Suprapubic skin (tissue), 4 donors: ENCODE data around the gene DSC1. TPM values are rescaled to one million over a fixed set of nuclear protein-coding genes. Genes with fewer than 3 reads are reported as not detected.

ENCODE experiments used
- DNase-seq, 2 donors: peaks; one replicate each; pipeline ENCODE4 v3.0.0-alpha.2; 2019; ENCODE audit warnings: low spot score in 2 of 2
- H3K27ac ChIP-seq: fragments of 200-600 bp; sonication (generic); one replicate; pipeline ENCODE4 v1.5.1; 2019
- H3K27me3 ChIP-seq: fragments of 200-600 bp; sonication (generic); one replicate; pipeline ENCODE4 v1.5.1; 2019
- H3K36me3 ChIP-seq: fragments of 200-600 bp; sonication (generic); one replicate; pipeline ENCODE4 v1.5.1; 2019
- H3K4me1 ChIP-seq: fragments of 200-600 bp; sonication (generic); one replicate; pipeline ENCODE4 v1.5.1; 2019
- H3K4me3 ChIP-seq: fragments of 200-600 bp; sonication (generic); one replicate; pipeline ENCODE4 v1.5.1; 2019; ENCODE audit warnings: mild to moderate bottlenecking
- H3K9me3 ChIP-seq: fragments of 200-600 bp; sonication (generic); one replicate; pipeline ENCODE4 v1.5.1; 2019
- EP300 ChIP-seq: sonication (generic); formaldehyde crosslinking; IDR thresholded peaks from one replicate; pipeline ENCODE4 v1.6.1; 2017; ENCODE audit warnings: antibody characterized with exemption
- POLR2A ChIP-seq, 2 donors: fragments of 450-650 bp; IDR thresholded peaks; one replicate each; pipeline ENCODE4 v1.6.1; 2017; ENCODE audit warnings: antibody characterized with exemption in 2 of 2, mild to moderate bottlenecking in 2 of 2, moderate library complexity in 2 of 2
- POLR2AphosphoS5 ChIP-seq, 3 donors: sonication (generic); formaldehyde crosslinking; IDR thresholded peaks; one replicate each; pipeline ENCODE4 v1.6.1; 2017; ENCODE audit warnings: antibody characterized with exemption in 3 of 3
- WGBS: methylation state at CpG from one replicate; pipeline ENCODE4 v1.1.5; 2018; 5-methylcytosine and 5-hydroxymethylcytosine counted together
- total RNA-seq, 4 donors: library from RNA; depleted of rRNA; stranded (reverse); fragments of >200 nt; gene quantifications; one replicate each; pipeline ENCODE4 v1.1.0, GENCODE V29; 2016
- TF ChIP-seq, protein P1 (sequence below), 2 donors: fragments of 200-600 bp in 1 of 2; fragments of 450-650 bp in 1 of 2; sonication (generic) in 1 of 2; IDR thresholded peaks; one replicate each; pipeline ENCODE4 v1.5.1; 2016 to 2019; ENCODE audit warnings: antibody characterized with exemption in 2 of 2, mild to moderate bottlenecking in 1 of 2, moderate library complexity in 1 of 2

The DSC1 gene, protein sequence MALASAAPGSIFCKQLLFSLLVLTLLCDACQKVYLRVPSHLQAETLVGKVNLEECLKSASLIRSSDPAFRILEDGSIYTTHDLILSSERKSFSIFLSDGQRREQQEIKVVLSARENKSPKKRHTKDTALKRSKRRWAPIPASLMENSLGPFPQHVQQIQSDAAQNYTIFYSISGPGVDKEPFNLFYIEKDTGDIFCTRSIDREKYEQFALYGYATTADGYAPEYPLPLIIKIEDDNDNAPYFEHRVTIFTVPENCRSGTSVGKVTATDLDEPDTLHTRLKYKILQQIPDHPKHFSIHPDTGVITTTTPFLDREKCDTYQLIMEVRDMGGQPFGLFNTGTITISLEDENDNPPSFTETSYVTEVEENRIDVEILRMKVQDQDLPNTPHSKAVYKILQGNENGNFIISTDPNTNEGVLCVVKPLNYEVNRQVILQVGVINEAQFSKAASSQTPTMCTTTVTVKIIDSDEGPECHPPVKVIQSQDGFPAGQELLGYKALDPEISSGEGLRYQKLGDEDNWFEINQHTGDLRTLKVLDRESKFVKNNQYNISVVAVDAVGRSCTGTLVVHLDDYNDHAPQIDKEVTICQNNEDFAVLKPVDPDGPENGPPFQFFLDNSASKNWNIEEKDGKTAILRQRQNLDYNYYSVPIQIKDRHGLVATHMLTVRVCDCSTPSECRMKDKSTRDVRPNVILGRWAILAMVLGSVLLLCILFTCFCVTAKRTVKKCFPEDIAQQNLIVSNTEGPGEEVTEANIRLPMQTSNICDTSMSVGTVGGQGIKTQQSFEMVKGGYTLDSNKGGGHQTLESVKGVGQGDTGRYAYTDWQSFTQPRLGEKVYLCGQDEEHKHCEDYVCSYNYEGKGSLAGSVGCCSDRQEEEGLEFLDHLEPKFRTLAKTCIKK
- 100 to 1,000 TPM; 120 to 640 (median 465) TPM for total RNA-seq

DNA sequence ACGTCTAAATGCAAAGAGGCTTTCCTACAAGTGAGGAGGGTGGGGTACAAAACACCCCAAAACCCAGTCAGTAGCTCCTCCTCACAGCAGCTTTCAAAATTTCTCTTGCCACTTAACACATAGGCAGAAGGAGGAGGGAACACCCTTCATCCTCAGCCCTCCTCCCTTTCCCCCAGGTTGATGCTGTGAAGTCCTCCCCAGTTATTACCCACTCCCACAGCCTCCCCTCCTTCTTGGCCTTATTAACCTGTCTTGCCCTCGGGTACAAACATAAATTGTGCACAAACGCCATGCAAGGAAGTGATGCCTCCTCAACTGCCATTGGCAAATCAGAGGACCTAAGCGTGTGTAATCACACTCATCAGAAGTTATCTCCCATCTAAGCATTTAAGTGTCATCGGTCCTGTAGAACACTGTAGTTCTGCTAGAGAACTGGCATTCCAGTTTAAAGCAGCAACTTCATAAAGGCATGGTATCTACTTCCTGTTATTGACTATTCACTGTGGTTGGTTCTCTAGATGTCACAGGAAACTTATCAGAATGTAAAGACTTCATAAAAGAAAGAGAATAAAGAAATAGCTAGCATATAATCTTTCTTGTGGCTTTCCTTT is at the start of gene DSC1:
Gene DSC1, minus strand, starts transcription at position 32 of the 611 bp plus-strand sequence. CDS start 262 bp downstream, outside the sequence.
- Histone ChIP-seq H3K27ac (peak within 1 kb of the TSS; percentile 69), H3K27me3 (no peaks in the 10 kb centered on the region), H3K36me3 (no peaks in the 10 kb centered on the region), H3K4me1 (peaks cover 7% of the 10 kb centered on the region), H3K4me3 (peak within 1 kb of the TSS; percentile 30), H3K9me3 (no peaks in the 10 kb centered on the region)
- TF ChIP-seq POLR2A (IDR thresholded peaks at IDR 0.05) (no peak), POLR2AphosphoS5 (IDR thresholded peaks at IDR 0.05) (no peak), EP300 (no peak)
- TF ChIP-seq, protein P1, sequence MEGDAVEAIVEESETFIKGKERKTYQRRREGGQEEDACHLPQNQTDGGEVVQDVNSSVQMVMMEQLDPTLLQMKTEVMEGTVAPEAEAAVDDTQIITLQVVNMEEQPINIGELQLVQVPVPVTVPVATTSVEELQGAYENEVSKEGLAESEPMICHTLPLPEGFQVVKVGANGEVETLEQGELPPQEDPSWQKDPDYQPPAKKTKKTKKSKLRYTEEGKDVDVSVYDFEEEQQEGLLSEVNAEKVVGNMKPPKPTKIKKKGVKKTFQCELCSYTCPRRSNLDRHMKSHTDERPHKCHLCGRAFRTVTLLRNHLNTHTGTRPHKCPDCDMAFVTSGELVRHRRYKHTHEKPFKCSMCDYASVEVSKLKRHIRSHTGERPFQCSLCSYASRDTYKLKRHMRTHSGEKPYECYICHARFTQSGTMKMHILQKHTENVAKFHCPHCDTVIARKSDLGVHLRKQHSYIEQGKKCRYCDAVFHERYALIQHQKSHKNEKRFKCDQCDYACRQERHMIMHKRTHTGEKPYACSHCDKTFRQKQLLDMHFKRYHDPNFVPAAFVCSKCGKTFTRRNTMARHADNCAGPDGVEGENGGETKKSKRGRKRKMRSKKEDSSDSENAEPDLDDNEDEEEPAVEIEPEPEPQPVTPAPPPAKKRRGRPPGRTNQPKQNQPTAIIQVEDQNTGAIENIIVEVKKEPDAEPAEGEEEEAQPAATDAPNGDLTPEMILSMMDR (IDR thresholded peaks at IDR 0.05) = no peak
- DNase-seq = no peak
- 27% methylated on average over 5 of the region's 5 CpGs for WGBS

DNA sequence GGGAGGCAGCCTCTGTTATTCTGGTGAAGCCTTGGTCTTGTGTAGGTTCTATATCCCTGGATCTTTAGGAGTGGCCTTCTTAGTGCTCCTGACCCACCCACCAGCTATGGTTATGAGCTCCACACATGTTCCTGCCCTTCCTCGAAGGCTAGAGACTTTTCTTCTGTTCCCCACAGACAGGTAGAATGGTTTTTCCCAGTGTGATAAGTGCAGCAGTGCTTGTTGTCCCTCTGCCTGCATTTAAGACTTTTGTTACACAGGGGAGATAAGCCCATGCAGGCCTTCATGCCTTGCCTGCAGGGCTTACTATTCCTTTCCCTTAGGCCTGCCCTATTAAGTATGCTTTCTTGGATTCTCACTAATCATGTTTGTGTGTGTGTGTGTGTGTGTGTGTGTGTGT is 48.4 kb upstream of the DSC1 start:
- 47% methylated on average over 1 of the region's 1 CpG for WGBS
- peaks cover 28% of the 10 kb centered on the region for H3K4me1 ChIP-seq
- no peaks in the 10 kb centered on the region for H3K36me3 ChIP-seq
- H3K27ac ChIP-seq = peak overlapping the region; percentile 53
- no peak for TF ChIP-seq POLR2A (IDR thresholded peaks at IDR 0.05)
- no peak for TF ChIP-seq POLR2AphosphoS5 (IDR thresholded peaks at IDR 0.05)
- DNase-seq = no peak
- H3K27me3 ChIP-seq = no peaks in the 10 kb centered on the region
- H3K4me3 ChIP-seq = no peak overlapping the region
- no peaks in the 10 kb centered on the region for H3K9me3 ChIP-seq

DNA sequence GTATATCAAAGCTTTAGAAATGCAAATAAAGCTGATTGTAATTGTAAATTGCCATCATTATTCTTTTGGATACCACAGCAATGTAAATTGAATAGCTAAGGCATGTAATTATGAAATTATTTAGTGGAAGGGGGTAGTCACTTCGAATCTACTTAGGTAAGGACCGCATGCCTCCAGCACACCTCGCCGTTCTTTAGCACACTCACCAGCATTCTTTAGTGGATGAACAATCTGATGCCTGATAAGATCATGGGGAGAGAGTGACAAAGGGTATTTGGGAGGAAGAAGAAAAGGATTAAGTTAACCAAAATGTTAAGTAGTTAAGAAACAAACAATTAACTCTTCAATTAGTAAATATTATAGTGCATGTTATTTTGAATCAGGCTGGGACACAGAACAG is 46.4 kb upstream of the DSC1 start:
- no peaks in the 10 kb centered on the region for H3K9me3 ChIP-seq
- peaks cover 36% of the 10 kb centered on the region for H3K4me1 ChIP-seq
- H3K4me3 ChIP-seq = no peak overlapping the region
- H3K27ac ChIP-seq = no peak overlapping the region
- TF ChIP-seq, protein P1 (IDR thresholded peaks at IDR 0.05) = no peak
- no peak for TF ChIP-seq POLR2A (IDR thresholded peaks at IDR 0.05)
- TF ChIP-seq EP300 = no peak
- TF ChIP-seq POLR2AphosphoS5 (IDR thresholded peaks at IDR 0.05) = no peak
- WGBS = 62% methylated on average over 4 of the region's 4 CpGs
- DNase-seq = no peak
- no peaks in the 10 kb centered on the region for H3K36me3 ChIP-seq
- no peaks in the 10 kb centered on the region for H3K27me3 ChIP-seq

DNA sequence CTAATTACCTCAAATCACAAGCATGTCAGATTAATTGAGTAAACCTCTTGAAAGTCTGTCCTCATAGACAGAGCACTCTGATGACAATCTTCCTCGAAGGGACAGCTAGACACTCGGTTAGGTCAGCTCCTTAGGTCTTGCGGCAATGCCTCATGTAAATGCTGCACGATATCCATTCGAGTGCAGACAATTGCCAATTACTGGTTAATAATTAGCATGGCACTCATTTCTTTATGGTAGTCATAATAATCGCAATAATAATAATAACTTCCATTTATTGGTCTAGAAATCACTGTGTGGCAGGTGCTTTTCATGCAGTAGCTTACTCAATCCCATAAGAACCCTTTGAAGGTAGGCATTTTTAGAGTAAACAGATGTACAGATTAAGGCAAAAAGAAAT is 44.7 kb upstream of the DSC1 start:
- peaks cover 42% of the 10 kb centered on the region for H3K4me1 ChIP-seq
- DNase-seq = no peak
- H3K9me3 ChIP-seq = no peaks in the 10 kb centered on the region
- 50% methylated on average over 6 of the region's 6 CpGs for WGBS
- no peaks in the 10 kb centered on the region for H3K27me3 ChIP-seq
- H3K27ac ChIP-seq = peak overlapping the region; percentile 34
- TF ChIP-seq POLR2A (IDR thresholded peaks at IDR 0.05) (no peak), EP300 (no peak), POLR2AphosphoS5 (IDR thresholded peaks at IDR 0.05) (no peak)
- TF ChIP-seq, protein P1 (IDR thresholded peaks at IDR 0.05) = no peak
- no peaks in the 10 kb centered on the region for H3K36me3 ChIP-seq
- H3K4me3 ChIP-seq = no peak overlapping the region

DNA sequence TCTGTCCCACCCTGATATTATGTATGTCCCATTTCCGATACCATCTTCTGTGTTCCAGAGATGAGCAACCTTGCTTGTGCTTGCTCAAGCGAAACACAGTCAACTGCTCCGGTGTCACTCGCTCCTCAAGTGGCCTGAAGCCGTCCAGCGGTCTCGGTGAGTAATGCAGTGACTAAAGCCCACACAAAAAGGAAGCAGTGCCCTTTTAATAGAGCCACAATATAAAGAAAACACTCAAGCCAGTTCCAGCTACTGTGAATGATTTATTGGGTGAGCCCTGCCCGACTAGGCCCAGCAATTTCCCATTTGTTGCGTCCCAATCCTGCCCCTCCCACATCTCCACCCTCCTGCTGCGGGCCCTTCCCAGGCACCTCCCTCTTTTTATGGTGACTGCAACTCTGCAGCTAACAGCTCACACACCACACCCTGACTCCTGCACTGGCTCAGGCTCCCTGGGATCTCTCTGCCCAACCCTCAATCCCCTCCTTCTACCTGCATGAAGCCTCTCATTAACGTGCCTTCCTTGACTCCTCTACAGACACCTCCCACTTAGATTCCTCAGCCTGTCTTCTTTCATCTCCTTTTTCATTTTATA is 44.2 kb upstream of the DSC1 start:
- Histone ChIP-seq H3K27ac (peak overlapping the region; percentile 85), H3K36me3 (no peaks in the 10 kb centered on the region), H3K4me3 (peak overlapping the region; percentile 32), H3K9me3 (no peaks in the 10 kb centered on the region), H3K27me3 (no peaks in the 10 kb centered on the region), H3K4me1 (peaks cover 38% of the 10 kb centered on the region)
- 15% methylated on average over 11 of the region's 11 CpGs for WGBS
- peak; percentile 80 to 82 for DNase-seq
- TF ChIP-seq POLR2A (IDR thresholded peaks at IDR 0.05) (no peak), EP300 (no peak), POLR2AphosphoS5 (IDR thresholded peaks at IDR 0.05) (peak in 1 of 3 donors; percentile 11)
- TF ChIP-seq, protein P1 (IDR thresholded peaks at IDR 0.05) = peak; percentile 31 to 43
